ENCODE data around the gene ERGIC3.

The ERGIC3 gene

GRCh38 chr20:35563834-35564233 is 22.0 kb downstream of the ERGIC3 start:
- FAIRE-seq: no peak

DNA sequence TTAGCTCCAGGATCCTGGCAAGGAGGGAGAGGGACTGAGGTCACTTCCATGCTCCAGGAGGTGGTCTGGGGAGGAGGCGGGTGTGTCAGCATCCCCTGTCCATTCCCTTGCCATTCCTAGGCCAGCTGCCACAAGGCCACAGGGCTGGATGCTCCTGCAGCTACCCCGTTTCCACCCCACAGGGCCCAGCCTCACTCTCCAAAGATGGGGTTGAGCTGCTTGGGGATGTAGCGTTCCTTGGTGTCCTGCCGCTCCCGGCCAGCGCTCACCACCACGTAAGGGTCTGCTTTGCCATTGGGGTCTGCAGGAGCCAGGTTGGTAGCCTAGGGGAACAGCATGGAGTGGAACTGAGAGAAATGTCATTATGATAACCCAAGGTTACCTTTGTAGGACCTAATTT is 23.0 kb downstream of the ERGIC3 start:
- FAIRE-seq: no peak

- no peak for FAIRE-seq
Measured at GRCh38 chr20:35568645-35569044, 26.8 kb downstream of the ERGIC3 start.

DNA sequence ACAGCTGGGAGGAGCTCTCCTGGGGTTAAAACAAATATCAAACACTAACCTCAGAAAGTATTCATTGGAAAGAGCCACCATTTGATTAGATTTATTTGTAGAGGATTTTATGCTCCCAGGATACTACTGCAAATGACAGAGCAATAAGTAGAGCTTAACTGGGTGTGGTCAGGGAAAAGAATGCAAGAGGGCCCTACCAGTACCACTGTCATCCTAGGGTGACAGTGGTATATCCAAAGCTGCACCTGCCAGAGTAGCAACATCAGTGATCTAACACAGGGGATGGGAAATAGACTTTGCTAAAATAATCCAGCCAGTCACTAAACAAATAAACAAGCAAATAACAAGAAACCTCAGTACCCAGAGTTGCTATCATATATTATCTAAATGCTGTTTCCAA is 29.7 kb downstream of the ERGIC3 start:
- no peak for FAIRE-seq

DNA sequence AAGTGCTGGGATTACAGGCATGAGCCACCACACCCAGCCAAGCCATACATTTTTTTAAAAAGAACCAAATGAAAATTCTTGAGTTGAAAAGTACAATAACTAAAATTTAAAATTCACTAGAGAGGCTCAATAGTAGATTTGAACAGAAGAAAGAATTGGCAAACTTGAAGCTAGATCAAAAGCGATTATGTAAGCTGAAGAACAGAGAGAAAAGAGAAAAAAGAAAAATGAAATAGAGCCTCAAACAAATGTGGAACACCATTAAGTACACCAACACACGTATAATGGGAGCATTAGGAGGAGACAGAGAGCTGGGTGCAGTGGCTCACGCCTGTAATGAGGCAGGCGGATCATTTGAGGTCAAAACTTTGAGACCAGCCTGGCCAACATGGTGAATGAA is 31.0 kb downstream of the ERGIC3 start:
- FAIRE-seq: no peak

GRCh38 chr20:35575958-35576357 is 34.1 kb downstream of the ERGIC3 start:
- no peak for FAIRE-seq

DNA sequence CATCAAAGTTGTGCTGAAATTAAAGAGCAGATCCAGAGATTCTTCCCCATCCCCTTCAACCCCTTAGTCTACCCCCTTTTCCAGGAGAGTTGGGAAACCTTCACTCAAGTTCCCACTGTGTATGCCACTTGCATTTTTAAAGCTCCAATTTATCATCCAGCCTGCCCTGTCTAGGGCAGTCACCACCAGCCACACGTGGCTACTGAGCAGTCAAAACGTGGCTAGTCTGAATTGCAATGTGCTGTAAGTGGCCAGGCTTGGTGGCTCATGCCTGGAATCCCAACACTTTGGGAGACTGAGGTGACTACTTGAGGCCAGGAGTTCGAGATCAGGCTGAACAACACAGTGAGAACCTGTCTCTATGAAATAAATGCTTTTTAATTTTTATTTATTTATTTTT is 34.9 kb downstream of the ERGIC3 start:
- no peak for FAIRE-seq

DNA sequence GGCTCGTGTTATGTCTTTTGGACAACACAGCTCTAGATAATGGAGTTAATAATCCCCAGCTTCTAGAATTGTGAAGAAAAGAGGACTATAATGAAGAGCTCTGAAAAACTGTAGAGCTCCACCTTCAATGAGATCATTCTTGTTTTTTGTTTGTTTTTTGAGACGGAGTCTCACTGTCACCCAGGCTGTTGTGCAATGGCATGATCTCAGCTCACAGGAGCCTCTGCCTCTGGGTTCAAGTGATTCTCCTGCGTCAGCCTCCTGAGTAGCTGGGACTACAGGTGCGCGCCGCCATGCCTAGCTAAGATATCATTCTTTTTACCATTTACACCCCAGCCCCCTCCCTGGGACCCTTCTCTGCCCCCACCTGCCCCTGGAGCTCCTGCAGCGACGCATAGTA is 36.6 kb downstream of the ERGIC3 start:
- no peak for FAIRE-seq

GRCh38 chr20:35579196-35579595 is 37.3 kb downstream of the ERGIC3 start:
- FAIRE-seq: no peak

DNA sequence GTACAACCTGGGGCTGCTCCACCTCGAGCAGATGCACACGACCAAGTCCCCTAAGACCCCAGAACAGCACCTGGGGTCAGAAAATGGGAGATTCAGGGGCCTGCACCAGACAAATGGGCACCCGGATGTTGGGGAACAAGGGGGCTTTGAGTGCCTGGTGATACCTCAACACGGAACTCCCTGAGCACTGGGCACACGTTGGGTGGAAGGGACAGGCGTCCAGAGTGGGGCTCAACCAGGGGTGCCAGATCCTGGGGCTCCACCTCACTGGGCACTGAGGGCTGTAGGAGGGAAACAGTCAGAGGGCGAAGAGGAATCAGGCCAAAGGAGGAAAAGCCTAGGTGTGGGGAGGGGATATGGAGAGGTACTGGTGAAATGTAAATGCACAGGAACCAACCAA is 40.3 kb downstream of the ERGIC3 start:
- no peak for FAIRE-seq

DNA sequence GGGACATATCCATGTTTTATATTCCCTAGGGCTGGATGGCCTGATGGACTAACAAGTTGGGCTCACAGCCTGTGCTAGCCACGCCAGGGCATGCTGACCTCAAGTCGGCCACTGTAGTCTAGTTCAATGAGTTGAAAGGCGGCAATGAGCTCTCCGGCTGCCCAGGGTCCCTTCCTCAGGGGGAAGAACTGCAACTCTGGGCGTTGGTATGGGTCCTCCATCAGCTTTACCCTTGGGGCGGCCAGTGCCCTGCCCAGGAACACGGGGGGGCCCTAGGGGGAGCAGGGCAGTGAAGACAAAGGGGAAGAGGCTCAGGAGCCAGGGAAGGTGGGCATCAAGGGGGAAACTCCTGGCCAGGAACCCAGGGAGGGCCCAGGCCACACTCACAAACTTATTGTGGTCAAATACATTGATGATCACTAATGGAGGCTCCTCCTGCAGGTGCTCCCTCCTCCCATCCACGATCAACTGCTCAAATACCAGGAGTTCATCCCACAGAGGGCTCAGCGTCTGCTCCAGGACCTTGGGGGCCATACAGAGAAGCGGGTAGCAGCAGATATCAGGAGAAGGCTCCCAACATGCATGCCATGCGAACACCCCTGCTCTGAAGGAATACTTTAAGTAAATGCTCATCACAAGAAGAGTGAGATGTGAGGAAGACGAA is 41.0 kb downstream of the ERGIC3 start:
- no peak for FAIRE-seq

- no peak for FAIRE-seq
Measured at GRCh38 chr20:35583636-35584560, 42.0 kb downstream of the ERGIC3 start.

- no peak for FAIRE-seq
Measured at GRCh38 chr20:35586751-35587425, 45.0 kb downstream of the ERGIC3 start.

GRCh38 chr20:35587436-35587835 is 45.6 kb downstream of the ERGIC3 start:
- no peak for FAIRE-seq

DNA sequence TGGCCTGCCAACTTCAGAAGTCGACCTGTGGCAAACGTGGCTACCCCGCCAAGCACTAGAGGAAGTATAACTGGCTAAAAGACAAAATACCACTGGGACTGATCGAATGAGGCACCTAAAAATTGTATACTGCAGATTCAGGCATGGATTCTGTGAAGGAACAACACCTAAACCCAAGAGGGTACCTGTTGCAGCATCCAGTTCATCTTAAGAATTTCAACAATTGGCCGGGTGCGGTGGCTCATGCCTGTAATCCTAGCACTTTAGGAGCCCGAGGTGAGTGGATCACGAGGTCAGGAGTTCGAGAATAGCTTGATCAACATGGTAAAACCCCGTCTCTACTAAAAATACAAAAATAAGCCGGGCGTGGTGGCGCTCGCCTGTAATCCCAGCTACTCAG is 46.5 kb downstream of the ERGIC3 start:
- no peak for FAIRE-seq

- no peak for FAIRE-seq
Measured at GRCh38 chr20:35592339-35592974, 50.6 kb downstream of the ERGIC3 start.

DNA sequence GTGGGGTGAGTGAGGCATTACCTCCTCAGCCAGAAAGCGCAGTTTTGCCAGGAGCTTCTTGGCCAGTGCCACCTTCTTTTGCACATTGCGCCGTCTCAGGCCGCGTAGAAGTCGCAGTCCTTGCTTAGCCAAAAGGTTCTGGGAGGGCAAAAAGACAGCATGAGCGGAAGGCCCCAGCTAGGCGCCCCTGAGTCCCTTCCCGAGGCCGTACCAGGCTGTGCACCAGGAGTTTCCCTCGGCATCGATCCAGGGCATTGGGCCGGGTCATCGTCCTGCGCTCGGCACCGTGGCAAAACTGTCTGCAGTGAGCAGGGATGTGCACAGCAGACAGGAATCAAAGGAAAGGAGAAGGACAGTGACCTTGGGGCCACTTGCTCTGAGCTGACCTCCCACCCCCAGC is 53.6 kb downstream of the ERGIC3 start:
- FAIRE-seq: no peak

DNA sequence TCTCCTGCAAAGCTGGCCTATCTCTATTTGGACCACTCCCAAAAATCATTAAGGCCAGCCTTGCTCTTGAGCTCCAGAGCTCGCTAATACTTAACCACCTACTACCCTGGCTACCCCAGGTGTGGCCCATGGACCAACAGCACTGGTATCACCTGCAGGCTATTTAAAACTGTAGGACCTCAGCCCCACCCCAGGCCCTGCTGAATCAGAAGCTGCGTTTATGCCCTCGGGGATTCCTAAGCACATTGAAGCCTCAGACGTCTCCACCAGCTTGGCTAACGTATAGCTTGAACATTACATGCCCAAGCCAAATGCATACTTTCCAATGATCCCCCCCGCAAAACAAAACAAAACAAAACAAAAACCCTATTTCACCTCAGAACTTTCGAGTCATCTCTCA is 54.0 kb downstream of the ERGIC3 start:
- FAIRE-seq: no peak

DNA sequence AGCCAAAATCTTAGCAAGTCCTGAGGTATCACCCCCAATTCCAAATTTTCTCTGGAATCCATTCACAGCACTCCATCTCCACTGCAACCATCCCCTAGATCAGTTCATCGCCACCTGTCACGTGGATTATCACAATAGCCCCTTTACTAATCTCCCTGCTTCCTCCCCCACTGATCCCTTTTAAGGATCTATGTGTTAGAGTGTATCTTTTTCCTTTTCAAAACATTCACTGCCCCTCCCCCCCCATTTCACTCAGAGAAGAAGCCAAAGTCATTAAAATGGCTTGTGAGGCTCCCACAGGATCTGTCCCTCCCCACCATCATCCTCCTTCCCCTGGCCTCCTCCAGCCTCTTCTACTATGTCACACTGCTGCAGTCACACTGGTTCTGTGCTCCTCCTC is 55.3 kb downstream of the ERGIC3 start:
- FAIRE-seq: no peak

DNA sequence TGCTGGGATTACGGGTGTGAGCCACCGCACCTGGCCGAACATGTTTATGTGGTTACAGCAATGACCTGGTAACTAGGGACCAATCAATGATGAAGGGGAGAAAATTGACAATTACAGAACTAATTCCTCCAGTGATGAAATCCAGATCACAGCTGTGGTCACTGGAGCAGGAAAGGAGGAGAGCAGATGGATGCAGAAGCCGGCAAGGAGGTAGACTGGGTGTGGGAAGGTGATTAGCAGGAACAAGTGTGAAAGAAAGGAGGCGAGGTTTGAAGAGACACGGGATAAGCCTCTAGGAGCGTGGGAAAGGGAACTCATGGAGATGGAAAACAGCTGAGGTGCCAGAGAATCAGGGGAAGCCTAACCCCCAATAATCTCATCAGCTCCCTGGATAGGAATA is 56.6 kb downstream of the ERGIC3 start:
- no peak for FAIRE-seq

DNA sequence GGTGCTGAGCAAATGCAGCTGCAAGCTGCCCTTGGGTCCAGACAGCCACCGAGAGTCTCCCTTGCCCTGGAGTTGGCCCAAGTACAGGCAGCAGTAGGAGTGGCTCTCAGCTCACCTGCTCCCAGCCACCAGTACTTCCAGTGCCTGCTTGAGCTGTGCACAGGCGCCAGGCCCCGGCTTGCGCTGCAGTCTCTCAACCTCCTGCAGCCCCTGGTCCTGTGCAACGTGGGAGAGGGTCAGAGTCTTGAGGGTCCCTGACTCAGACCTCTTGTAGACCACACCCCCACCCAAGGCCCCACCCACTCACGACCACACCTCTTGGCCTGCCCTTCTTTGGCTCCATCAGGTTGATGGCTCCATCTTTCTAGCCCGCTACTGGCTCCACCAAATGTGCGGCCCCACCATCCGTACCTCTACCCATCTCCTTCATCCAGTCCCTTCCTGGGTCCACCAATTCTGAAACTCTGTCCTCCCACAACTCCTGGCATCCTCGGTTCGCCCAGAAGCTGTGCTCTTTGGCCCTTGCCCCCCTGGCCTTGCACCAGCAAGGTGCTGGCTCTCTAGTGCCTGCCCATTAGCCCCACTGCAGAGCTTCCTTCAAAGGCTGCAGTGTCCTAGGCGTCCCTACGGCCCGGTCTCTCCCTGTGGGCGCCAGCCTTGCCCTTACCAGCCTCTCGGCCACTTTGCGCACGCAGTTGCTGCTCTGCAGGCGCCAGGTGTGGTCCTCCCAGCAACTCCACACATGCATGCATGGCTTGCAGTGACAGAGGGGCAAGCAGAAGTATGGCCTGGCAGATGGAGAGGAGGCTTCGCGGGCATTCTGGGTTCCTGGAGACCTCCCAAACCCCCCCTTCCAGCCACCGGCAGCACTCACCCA is 57.3 kb downstream of the ERGIC3 start:
- no peak for FAIRE-seq

GRCh38 chr20:35599776-35600120 is 57.9 kb downstream of the ERGIC3 start:
- no peak for FAIRE-seq
